DND-41 (cell line): ENCODE data around the gene ACER3.

Experiments
- ATAC-seq: fragments of 200-7000 bp; cut with Tn5 transposase; 3 replicates; pipeline ENCODE4 v1.9.1; 2021; ENCODE audit warnings: low read depth; ENCODE audit not compliant: insufficient read depth
- DNase-seq: peaks from one replicate; pipeline ENCODE4 v3.0.0-alpha.2; 2020
- H2AFZ ChIP-seq: 2 replicates; pipeline ENCODE4 v1.6.0; 2012; ENCODE audit warnings: low read depth, low read length
- H3K27ac ChIP-seq: 2 replicates; pipeline ENCODE4 v1.5.1; 2012; ENCODE audit warnings: low read length, inconsistent platforms
- H3K27me3 ChIP-seq: fragments of 200-600 bp; sonication (generic); 2 replicates; pipeline ENCODE4 v1.6.0; 2012; ENCODE audit warnings: low read length, mild to moderate bottlenecking, inconsistent platforms; ENCODE audit not compliant: insufficient read depth, poor library complexity
- H3K36me3 ChIP-seq: 2 replicates; pipeline ENCODE4 v1.5.1; 2012; ENCODE audit warnings: low read length, inconsistent platforms; ENCODE audit not compliant: insufficient read depth
- H3K4me1 ChIP-seq: 2 replicates; pipeline ENCODE4 v1.5.1; 2012; ENCODE audit warnings: mild to moderate bottlenecking, low read length; ENCODE audit not compliant: insufficient read depth
- H3K4me2 ChIP-seq: 2 replicates; pipeline ENCODE4 v1.6.0; 2012; ENCODE audit warnings: mild to moderate bottlenecking, moderate library complexity, low read length, inconsistent platforms; ENCODE audit not compliant: insufficient read depth
- H3K4me3 ChIP-seq, 2 experiments: fragments of 200-600 bp in 1 of 2; shearing (Covaris generic) in 1 of 2; 2 replicates each; pipeline ENCODE4 v1.5.1; 2012 to 2016; ENCODE audit warnings: inconsistent platforms in 2 of 2, low read length in 2 of 2, mild to moderate bottlenecking in 2 of 2, low read depth in 1 of 2, moderate library complexity in 1 of 2
- H3K79me2 ChIP-seq: 2 replicates; pipeline ENCODE4 v1.6.0; 2012; ENCODE audit warnings: low read length, inconsistent platforms; ENCODE audit not compliant: insufficient read depth
- H3K9ac ChIP-seq: 2 replicates; pipeline ENCODE4 v1.6.0; 2012; ENCODE audit warnings: low read depth, mild to moderate bottlenecking, inconsistent platforms, low read length, moderate library complexity
- H3K9me3 ChIP-seq: 2 replicates; pipeline ENCODE4 v1.5.1; 2012; ENCODE audit warnings: low read length, moderate library complexity, mild to moderate bottlenecking, inconsistent platforms; ENCODE audit not compliant: insufficient read depth, severe bottlenecking
- H4K20me1 ChIP-seq: 2 replicates; pipeline ENCODE4 v1.6.0; 2012; ENCODE audit warnings: low read length; ENCODE audit not compliant: insufficient read depth
- CTCF ChIP-seq: IDR thresholded peaks from 2 replicates; pipeline ENCODE4 v1.5.1; 2012; ENCODE audit warnings: borderline replicate concordance, low read length, moderate library complexity, mild to moderate bottlenecking; ENCODE audit not compliant: poor library complexity, severe bottlenecking; ENCODE audit errors: extremely low read depth
- EZH2 ChIP-seq: IDR thresholded peaks from 3 replicates; pipeline ENCODE4 v1.6.1; 2012; ENCODE audit warnings: borderline replicate concordance, low read depth, mild to moderate bottlenecking, moderate library complexity, low read length, inconsistent platforms; ENCODE audit not compliant: severe bottlenecking

ACER3 gene

GRCh38 chr11:77073328-77074001 is 212.7 kb downstream of the ACER3 start:
- ATAC-seq (no peak), DNase-seq (no peak)
- Histone ChIP-seq H3K4me1 (peaks cover 4% of the 10 kb centered on the region; the same call in 1 of the 2 replicates), H3K4me3 (no peak overlapping the region), H2AFZ (no peak overlapping the region), H3K4me2 (no peak overlapping the region), H3K36me3 (no peaks in the 10 kb centered on the region), H3K79me2 (no peaks in the 10 kb centered on the region), H3K27me3 (no peaks in the 10 kb centered on the region), H3K9ac (no peak overlapping the region), H3K27ac (no peak overlapping the region), H3K9me3 (no peaks in the 10 kb centered on the region), H4K20me1 (no peaks in the 10 kb centered on the region; the same call in 1 of the 2 replicates)
- TF ChIP-seq CTCF (no peak), EZH2 (no peak)

- H3K4me3 ChIP-seq = no peak overlapping the region
- no peaks in the 10 kb centered on the region for H3K9me3 ChIP-seq
- DNase-seq (no peak), ATAC-seq (0 out of 3 replicates have a peak, but pooled peaks have one; percentile 57)
- H3K4me2 ChIP-seq = no peak overlapping the region
- TF ChIP-seq CTCF = no peak
- no peak for TF ChIP-seq EZH2
- H3K27ac ChIP-seq = no peak overlapping the region
- H3K79me2 ChIP-seq = no peaks in the 10 kb centered on the region
- no peaks in the 10 kb centered on the region for H3K27me3 ChIP-seq
- no peaks in the 10 kb centered on the region for H3K36me3 ChIP-seq
- no peaks in the 10 kb centered on the region; the same call in 1 of the 2 replicates for H4K20me1 ChIP-seq
- H3K9ac ChIP-seq = no peak overlapping the region
- no peak overlapping the region for H2AFZ ChIP-seq
- H3K4me1 ChIP-seq = no peaks in the 10 kb centered on the region
Measured at GRCh38 chr11:77074205-77074604, 213.5 kb downstream of the ACER3 start.

- Histone ChIP-seq H3K4me2 (no peak overlapping the region), H3K36me3 (no peaks in the 10 kb centered on the region), H3K27me3 (no peaks in the 10 kb centered on the region), H3K4me3 (no peak overlapping the region), H2AFZ (no peak overlapping the region), H3K79me2 (no peaks in the 10 kb centered on the region), H3K9me3 (no peaks in the 10 kb centered on the region), H3K27ac (no peak overlapping the region), H3K4me1 (no peaks in the 10 kb centered on the region), H4K20me1 (no peaks in the 10 kb centered on the region; the same call in 1 of the 2 replicates), H3K9ac (no peak overlapping the region)
- no peak for ATAC-seq
- DNase-seq = no peak
- no peak for TF ChIP-seq EZH2
- TF ChIP-seq CTCF = no peak
Measured at GRCh38 chr11:77074626-77075221, 214.0 kb downstream of the ACER3 start.
